Germinal center (tissue), 1 donor: ENCODE results near the gene BABAM2.

Experiments
- DNase-seq: peaks from one replicate; pipeline ENCODE4 v3.0.0; 2012; ENCODE audit warnings: mixed read lengths, low spot score

Gene BABAM2

GRCh38 chr2:28380219-28380618, 489.7 kb downstream of the BABAM2 start:
- no peak for DNase-seq

- no peak for DNase-seq
Measured at GRCh38 chr2:28381225-28382180, 491.0 kb downstream of the BABAM2 start.

GRCh38 chr2:28382755-28383154, 492.2 kb downstream of the BABAM2 start:
- DNase-seq, result no peak

- no peak for DNase-seq
Measured at GRCh38 chr2:28387082-28387960, 496.8 kb downstream of the BABAM2 start.
